OCI-M2 (cell line): ENCODE data around the gene EMP1.

Experiments used
- DNase-seq: peaks from one replicate; lab custom pipeline; 2025; ENCODE audit not compliant: unreplicated experiment; lab: John Stamatoyannopoulos, UW

EMP1 gene

DNA sequence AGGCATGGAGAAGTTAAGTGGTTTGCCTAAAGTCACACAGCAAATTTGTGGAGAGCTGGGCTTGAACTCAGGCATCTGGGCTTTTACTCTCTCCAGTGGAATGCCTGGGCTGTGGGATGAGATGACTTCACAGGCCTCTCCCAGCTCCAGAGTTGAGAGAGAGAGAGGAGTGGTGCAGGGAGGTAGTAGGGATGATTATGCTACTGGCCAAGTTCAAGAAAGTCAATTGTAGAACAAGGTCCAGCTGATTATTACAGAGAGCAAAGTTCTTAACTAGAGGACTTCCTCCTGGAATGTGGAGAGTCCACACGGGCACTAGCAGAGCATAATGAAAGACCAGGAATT is 769 bp upstream of the EMP1 start:
- DNase-seq: no peak

GRCh38 chr12:13197032-13197431 is 506 bp downstream of the EMP1 start:
- DNase-seq: no peak

DNA sequence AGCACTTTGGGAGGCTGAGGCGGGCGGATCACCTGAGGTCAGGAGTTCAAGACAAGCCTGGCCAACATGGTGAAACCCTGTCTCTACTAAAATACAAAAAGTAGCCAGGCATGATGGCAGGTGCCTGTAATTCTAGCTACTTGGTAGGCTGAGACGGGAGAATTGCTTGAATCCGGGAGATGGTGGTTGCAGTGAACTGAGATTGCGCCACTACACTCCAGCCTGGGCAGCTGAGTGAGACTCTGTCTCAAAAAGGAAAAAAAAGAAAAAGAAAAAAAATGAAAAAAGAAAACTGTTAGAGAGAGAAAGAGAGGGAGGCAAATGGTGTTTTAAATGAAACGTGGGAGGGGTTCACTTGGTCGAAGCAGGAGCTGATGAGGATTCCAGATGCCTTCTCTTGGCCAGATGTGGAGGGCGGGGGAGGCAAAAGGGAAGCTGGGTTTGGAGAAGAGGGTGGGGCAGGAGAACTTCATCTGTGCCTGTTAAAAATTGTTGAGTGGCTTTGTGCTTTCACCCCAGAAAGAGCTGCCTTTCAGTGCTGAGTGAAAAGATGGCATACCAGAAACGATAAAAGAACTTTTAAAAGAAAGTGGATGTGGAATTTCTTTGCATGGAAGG is 1.1 kb downstream of the EMP1 start:
- no peak for DNase-seq

DNA sequence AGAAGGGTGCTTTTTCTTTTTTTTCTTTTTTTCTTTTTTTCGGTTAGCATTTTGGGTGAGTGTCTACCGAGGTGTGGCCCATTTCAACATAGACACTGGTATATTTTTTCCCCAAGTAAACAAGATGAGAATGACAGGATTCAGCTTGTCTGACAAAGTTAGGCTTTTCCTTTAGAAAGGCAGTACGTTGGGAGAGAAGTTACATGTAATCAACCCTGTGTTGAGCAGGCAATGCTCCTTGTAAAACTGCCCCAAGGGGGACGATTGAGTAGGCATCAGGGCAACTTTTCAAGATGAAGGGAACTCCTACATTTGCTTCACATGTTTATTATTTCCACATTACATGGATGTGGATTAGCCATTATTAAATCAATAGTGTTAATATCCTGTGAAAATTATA is 1.7 kb downstream of the EMP1 start:
- no peak for DNase-seq

- DNase-seq: no peak
Measured at GRCh38 chr12:13198876-13199275, 2.4 kb downstream of the EMP1 start.

DNA sequence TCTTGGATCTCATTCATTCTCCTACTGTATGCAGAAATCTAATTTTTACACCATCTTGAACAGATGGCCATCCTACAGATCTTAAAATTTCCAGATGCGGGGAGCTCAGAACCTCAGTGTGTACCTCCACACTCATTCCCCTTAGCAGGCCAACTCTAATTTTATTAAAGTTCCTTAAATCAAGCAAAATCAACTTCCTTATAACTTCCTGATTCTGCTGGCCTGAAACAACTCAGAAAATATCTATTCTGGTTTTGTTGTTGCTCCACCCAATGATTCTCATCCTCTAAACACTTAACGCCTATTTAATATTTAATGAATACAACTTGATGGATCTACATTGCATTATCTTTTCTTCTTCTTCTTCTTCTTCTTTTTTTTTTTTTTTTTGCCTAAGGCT is 3.1 kb downstream of the EMP1 start:
- DNase-seq: no peak

GRCh38 chr12:13200841-13201240 is 4.3 kb downstream of the EMP1 start:
- DNase-seq: no peak

- no peak for DNase-seq
Measured at GRCh38 chr12:13203034-13203922, 6.8 kb downstream of the EMP1 start.

GRCh38 chr12:13204428-13204827 is 7.9 kb downstream of the EMP1 start:
- no peak for DNase-seq

- DNase-seq: no peak
Measured at GRCh38 chr12:13205809-13206559, 9.5 kb downstream of the EMP1 start.

DNA sequence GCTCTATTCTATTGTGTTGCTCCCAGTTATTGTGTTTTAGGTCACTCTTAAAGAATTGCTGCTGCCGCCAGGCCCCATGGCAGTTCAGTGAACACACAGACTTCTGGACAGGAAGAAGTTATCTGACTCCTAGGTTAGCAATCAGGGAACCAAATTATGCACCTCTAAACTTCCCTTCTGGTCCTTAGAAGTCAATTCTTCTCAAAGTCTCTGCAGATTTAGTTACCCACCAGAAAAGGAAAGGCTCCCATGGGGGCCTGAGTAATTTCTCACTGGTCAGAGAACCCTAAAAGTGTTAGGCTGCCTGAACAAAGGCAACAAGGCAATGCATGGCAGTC is 10.0 kb downstream of the EMP1 start:
- no peak for DNase-seq

- no peak for DNase-seq
Measured at GRCh38 chr12:13208533-13209435, 12.3 kb downstream of the EMP1 start.

DNA sequence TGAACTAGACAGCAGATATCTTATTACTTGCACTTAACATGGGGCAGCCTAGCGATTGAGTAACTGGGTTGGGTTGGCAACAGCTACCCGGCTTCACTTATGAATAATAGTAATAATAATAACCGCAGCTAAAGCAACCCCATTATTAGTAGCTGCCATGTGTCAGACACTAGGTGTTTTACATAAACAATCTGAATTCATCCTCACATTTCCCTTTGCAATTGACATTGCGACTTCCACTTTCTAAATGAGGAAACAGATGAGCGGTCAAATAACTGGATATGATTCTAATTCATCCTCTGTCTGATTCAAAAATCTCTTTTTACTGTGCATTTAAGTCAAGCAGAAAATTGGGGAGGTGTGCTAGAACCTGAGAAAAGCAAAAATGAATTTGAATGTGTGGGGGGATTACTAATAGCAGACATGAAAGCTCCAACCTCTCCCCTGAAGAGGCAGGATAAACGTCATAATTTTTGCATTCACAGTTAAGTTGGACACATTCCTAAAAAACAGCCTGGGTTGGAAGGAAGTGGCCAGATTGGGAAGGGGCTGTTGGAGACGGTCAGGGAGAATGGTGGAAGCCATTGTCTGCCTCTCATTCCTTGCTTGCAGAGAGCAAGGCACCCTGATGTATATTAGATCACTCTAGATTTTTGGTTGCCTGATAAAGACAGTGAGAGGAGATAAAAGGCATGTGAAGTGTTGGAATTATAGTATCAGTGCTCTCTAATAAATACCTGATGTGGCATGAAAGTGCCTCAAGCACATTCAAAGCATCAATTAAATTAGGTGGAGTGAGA is 13.1 kb downstream of the EMP1 start:
- DNase-seq: no peak

DNA sequence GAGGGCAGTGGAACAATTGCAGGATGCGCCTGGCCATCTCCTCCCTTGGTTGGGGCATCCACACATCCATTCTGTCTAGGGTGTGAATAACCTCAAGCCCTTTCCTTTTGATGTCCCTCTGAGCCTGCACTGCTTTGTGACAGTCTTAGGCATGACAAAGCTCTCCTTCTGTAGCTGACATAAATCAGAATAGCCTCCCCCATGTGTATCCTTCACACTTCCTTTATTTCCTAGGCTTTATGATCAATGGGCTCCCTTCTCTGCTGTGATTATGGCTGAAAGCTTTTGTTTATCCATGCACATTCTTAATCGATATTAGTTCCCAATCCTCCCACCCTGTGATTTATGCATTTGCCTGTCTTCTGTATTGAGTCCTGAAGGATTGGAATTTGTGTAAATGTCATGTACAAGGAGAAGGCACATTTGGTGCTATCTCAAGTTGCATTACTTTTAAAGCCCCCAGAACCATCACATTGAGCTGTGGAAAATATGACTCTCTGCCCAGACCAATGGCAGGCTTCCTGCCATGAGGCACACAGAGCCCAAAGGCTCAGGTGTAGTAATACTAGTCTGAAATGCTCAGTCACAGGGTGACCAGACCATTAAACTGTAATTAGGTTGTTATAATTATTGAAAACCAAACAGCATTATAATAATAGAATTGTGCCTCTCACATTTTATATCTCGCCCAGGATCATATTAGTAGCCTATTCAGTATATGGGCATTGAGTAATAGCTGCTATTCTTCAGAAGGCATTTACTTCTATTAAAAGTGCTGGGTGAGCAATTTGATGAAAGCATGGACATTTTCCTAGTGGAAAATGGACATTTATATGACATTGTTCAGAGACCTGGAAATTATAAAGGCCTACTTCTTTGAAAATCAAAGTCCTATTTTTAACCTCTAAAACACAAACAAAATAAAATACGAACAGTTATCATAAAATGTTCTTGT is 14.0 kb downstream of the EMP1 start:
- DNase-seq: no peak

DNA sequence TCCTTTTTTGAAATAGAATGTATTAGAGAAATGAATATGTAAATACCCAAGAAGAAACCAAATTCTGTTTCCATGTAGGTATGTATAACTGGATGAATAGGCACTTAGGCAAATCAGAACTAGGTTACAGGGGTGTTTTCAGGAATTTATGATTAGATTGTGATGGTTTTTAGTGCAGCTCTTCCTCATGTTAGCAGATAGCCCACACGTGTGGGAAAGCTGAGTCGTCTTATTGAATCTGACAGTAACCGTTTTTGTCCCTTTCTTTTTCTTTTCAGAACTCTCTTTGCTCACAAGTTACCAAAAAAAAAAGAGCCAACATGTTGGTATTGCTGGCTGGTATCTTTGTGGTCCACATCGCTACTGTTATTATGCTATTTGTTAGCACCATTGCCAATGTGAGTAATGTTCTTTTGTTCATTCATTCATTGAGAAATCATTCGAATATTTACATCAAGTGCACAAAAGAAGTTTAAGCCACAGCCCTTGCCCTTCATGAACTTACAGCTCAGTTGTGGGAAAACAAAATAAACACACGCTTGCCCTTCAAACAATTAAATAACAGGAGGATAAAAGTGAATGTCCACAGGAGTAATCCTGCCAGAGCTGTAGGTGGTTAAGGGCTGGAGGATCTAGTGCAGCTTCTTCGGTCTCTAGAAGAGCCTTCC is 14.8 kb downstream of the EMP1 start:
- DNase-seq: no peak

- DNase-seq: no peak
Measured at GRCh38 chr12:13211859-13212664, 15.5 kb downstream of the EMP1 start.

DNA sequence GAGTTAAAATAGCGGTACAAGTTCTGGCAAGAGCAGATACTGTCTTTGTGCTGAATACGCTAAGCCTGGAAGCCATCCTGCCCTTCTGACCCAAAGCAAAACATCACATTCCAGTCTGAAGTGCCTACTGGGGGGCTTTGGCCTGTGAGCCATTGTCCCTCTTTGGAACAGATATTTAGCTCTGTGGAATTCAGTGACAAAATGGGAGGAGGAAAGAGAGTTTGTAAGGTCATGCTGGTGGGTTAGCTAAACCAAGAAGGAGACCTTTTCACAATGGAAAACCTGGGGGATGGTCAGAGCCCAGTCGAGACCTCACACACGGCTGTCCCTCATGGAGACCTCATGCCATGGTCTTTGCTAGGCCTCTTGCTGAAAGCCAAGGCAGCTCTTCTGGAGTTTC is 18.5 kb downstream of the EMP1 start:
- DNase-seq: no peak

DNA sequence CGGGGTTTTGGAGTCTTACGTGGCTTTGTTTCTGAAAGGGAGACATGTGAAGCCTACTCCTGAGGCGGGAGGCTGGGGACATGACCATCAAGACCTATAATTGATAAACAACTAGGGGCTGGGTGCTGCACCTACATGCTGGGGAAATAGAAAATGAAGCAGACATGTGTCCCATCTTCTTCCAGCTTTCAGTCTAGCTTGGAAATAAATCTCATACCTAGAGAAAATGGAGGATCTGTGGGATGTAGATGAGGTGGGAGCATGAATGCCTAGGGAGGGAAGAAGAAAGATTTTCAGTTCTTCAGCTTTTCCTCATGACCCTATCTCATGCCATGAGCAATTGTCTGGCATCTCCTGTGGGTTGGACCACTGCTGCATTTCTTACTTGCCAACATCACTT is 22.1 kb downstream of the EMP1 start:
- no peak for DNase-seq
